WTC11 (cell line): ENCODE measurements around the gene DCUN1D5. TPM values are rescaled to one million over a fixed set of nuclear protein-coding genes. Genes with fewer than 3 reads are reported as not detected.

ENCODE experiments used
- ATAC-seq: fragments of 200-7000 bp; cut with Tn5 transposase; 2 replicates; pipeline ENCODE4 v1.10.0; 2021; ENCODE audit warnings: mild to moderate bottlenecking, moderate library complexity
- CTCF ChIA-PET: fragments of 300-600 bp; sonication (Branson Sonifier 250); formaldehyde crosslinking; loops from one replicate; lab custom pipeline; 2021; ENCODE audit warnings: antibody characterized with exemption; lab: Charles Lee
- POLR2A ChIA-PET: fragments of 350-600 bp; sonication (Branson Sonifier 250); formaldehyde crosslinking; loops from one replicate; lab custom pipeline; 2021; ENCODE audit warnings: antibody characterized with exemption; lab: Charles Lee
- DNase-seq: peaks from one replicate; pipeline ENCODE4 v3.0.0; 2021; ENCODE audit warnings: low spot score
- H3K27ac Mint-ChIP-seq: 2 replicates; pipeline ENCODE4 v1.8.0; 2021; ENCODE audit warnings: mixed read lengths
- H3K27me3 Mint-ChIP-seq: 2 replicates; pipeline ENCODE4 v1.8.0; 2021; ENCODE audit warnings: low read depth, mild to moderate bottlenecking, moderate library complexity, mixed read lengths
- H3K36me3 Mint-ChIP-seq: 2 replicates; pipeline ENCODE4 v1.8.0; 2021; ENCODE audit warnings: mixed read lengths
- H3K4me1 Mint-ChIP-seq: 2 replicates; pipeline ENCODE4 v1.8.0; 2022; ENCODE audit warnings: mixed read lengths
- H3K4me3 Mint-ChIP-seq: 2 replicates; pipeline ENCODE4 v1.8.0; 2021; ENCODE audit warnings: mild to moderate bottlenecking, moderate library complexity, mixed read lengths
- H3K9me3 Mint-ChIP-seq: 2 replicates; pipeline ENCODE4 v1.8.0; 2021; ENCODE audit warnings: mixed read lengths
- CREB1 ChIP-seq: sonication (generic); formaldehyde crosslinking; IDR thresholded peaks from 2 replicates; pipeline ENCODE4 v1.8.0; 2023; ENCODE audit warnings: mild to moderate bottlenecking, missing genetic modification reagents
- CTCF ChIP-seq: fragments of 200-600 bp; IDR thresholded peaks from 2 replicates; pipeline ENCODE4 v1.8.0; 2022; ENCODE audit warnings: antibody characterized with exemption
- E2F1 ChIP-seq: sonication (generic); formaldehyde crosslinking; IDR thresholded peaks from 2 replicates; pipeline ENCODE4 v1.8.0; 2022; ENCODE audit warnings: mild to moderate bottlenecking, missing genetic modification reagents
- ELF4 ChIP-seq: sonication (generic); formaldehyde crosslinking; IDR thresholded peaks from 2 replicates; pipeline ENCODE4 v1.8.1; 2022; ENCODE audit warnings: low read depth, mild to moderate bottlenecking, moderate library complexity, missing genetic modification reagents
- ESRRA ChIP-seq: sonication (generic); formaldehyde crosslinking; IDR thresholded peaks from 2 replicates; pipeline ENCODE4 v1.8.1; 2022; ENCODE audit warnings: mild to moderate bottlenecking, missing genetic modification reagents, borderline replicate concordance
- FOXP1 ChIP-seq: sonication (generic); formaldehyde crosslinking; IDR thresholded peaks from 2 replicates; pipeline ENCODE4 v1.8.0; 2022; ENCODE audit warnings: missing genetic modification reagents, mild to moderate bottlenecking, moderate library complexity, borderline replicate concordance
- GABPB1 ChIP-seq: sonication (generic); formaldehyde crosslinking; IDR thresholded peaks from 2 replicates; pipeline ENCODE4 v1.8.1; 2023; ENCODE audit warnings: mild to moderate bottlenecking, missing genetic modification reagents
- GRHL2 ChIP-seq: fragments of 250-450 bp; sonication (Bioruptor Pico); IDR thresholded peaks from 2 replicates; pipeline ENCODE4 v1.8.0; 2022; ENCODE audit warnings: mild to moderate bottlenecking, moderate library complexity; ENCODE audit not compliant: insufficient replicate concordance, severe bottlenecking
- MAX ChIP-seq: sonication (generic); formaldehyde crosslinking; IDR thresholded peaks from 2 replicates; pipeline ENCODE4 v1.8.0; 2022; ENCODE audit warnings: mild to moderate bottlenecking, missing genetic modification reagents
- NFATC4 ChIP-seq: fragments of 250-450 bp; sonication (Bioruptor Pico); IDR thresholded peaks from 2 replicates; pipeline ENCODE4 v1.9.0; 2021; ENCODE audit warnings: mild to moderate bottlenecking
- NR1H2 ChIP-seq: sonication (generic); formaldehyde crosslinking; IDR thresholded peaks from 2 replicates; pipeline ENCODE4 v1.9.0; 2021; ENCODE audit warnings: mild to moderate bottlenecking, moderate library complexity, missing genetic modification reagents
- SMAD4 ChIP-seq: sonication (generic); formaldehyde crosslinking; IDR thresholded peaks from 2 replicates; pipeline ENCODE4 v1.8.0; 2022; ENCODE audit warnings: mild to moderate bottlenecking, missing genetic modification reagents
- SOX15 ChIP-seq: fragments of 250-450 bp; sonication (Bioruptor Pico); IDR thresholded peaks from 2 replicates; pipeline ENCODE4 v1.9.0; 2021; ENCODE audit warnings: mild to moderate bottlenecking
- SP1 ChIP-seq: sonication (generic); formaldehyde crosslinking; conservative IDR thresholded peaks from 2 replicates; pipeline ENCODE4 v1.8.1; 2022; ENCODE audit warnings: missing genetic modification reagents
- USF1 ChIP-seq: sonication (generic); formaldehyde crosslinking; IDR thresholded peaks from 2 replicates; pipeline ENCODE4 v1.8.0; 2022; ENCODE audit warnings: mild to moderate bottlenecking, missing genetic modification reagents
- ZBTB21 ChIP-seq: sonication (generic); formaldehyde crosslinking; IDR thresholded peaks from 2 replicates; pipeline ENCODE4 v1.8.1; 2023; ENCODE audit warnings: mild to moderate bottlenecking, missing genetic modification reagents, borderline replicate concordance
- ZNF423 ChIP-seq: fragments of 250-450 bp; sonication (Bioruptor Pico); IDR thresholded peaks from 2 replicates; pipeline ENCODE4 v2.1.2; 2022; ENCODE audit warnings: mild to moderate bottlenecking, moderate library complexity
- total RNA-seq: library from RNA; stranded (reverse); gene quantifications from 3 replicates; pipeline ENCODE4 v1.2.3, GENCODE V29; 2021
- TF ChIP-seq, protein P1 (sequence below): fragments of 250-450 bp; sonication (Bioruptor Pico); IDR thresholded peaks from 2 replicates; pipeline ENCODE4 v2.1.2; 2022; ENCODE audit warnings: mild to moderate bottlenecking, moderate library complexity
- TF ChIP-seq, protein P2 (sequence below): sonication (generic); formaldehyde crosslinking; IDR thresholded peaks from 2 replicates; pipeline ENCODE4 v1.8.0; 2022; ENCODE audit warnings: mild to moderate bottlenecking, missing genetic modification reagents
- TF ChIP-seq, protein P3 (sequence below): fragments of 250-450 bp; sonication (Bioruptor Pico); IDR thresholded peaks from 2 replicates; pipeline ENCODE4 v1.9.0; 2021; ENCODE audit warnings: moderate library complexity, mild to moderate bottlenecking, inconsistent platforms, borderline replicate concordance
- TF ChIP-seq, protein P4 (sequence below): sonication (generic); formaldehyde crosslinking; IDR thresholded peaks from 2 replicates; pipeline ENCODE4 v1.8.1; 2023; ENCODE audit warnings: mild to moderate bottlenecking, missing genetic modification reagents

DCUN1D5 gene
- total RNA-seq, 1 experiment from 2014 or later, result 98.2 TPM

DNA sequence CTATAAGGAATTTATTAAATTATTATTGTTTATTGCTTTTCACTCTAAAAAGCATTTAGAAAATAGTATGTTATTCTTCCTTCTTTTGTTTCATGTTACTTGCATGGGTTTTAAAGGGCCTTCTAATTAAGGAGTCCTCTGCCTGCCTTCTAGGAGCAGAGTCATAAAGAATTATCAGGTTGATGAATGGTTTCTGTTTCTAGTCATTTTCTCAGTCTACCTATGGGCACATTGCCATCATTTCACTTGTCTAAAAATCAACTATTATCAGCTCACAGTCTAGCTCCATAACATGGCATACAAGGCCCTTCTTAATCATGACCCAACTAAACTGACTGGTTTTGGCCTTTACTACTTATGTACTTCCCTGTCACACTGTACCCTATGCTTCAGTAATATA is 33.5 kb upstream of the DCUN1D5 start (continued):
- no peak for TF ChIP-seq SMAD4
- TF ChIP-seq FOXP1 (CRISPR knock-in tag), result no peak
- TF ChIP-seq ESRRA (CRISPR knock-in tag), result no peak
- no peak for TF ChIP-seq E2F1 (CRISPR knock-in tag)
- TF ChIP-seq SOX15, result no peak
- TF ChIP-seq, protein P1, sequence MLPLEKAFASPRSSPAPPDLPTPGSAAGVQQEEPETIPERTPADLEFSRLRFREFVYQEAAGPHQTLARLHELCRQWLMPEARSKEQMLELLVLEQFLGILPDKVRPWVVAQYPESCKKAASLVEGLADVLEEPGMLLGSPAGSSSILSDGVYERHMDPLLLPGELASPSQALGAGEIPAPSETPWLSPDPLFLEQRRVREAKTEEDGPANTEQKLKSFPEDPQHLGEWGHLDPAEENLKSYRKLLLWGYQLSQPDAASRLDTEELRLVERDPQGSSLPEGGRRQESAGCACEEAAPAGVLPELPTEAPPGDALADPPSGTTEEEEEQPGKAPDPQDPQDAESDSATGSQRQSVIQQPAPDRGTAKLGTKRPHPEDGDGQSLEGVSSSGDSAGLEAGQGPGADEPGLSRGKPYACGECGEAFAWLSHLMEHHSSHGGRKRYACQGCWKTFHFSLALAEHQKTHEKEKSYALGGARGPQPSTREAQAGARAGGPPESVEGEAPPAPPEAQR (CRISPR knock-in tag), result no peak
- TF ChIP-seq CTCF, result no peak
- TF ChIP-seq, protein P2, sequence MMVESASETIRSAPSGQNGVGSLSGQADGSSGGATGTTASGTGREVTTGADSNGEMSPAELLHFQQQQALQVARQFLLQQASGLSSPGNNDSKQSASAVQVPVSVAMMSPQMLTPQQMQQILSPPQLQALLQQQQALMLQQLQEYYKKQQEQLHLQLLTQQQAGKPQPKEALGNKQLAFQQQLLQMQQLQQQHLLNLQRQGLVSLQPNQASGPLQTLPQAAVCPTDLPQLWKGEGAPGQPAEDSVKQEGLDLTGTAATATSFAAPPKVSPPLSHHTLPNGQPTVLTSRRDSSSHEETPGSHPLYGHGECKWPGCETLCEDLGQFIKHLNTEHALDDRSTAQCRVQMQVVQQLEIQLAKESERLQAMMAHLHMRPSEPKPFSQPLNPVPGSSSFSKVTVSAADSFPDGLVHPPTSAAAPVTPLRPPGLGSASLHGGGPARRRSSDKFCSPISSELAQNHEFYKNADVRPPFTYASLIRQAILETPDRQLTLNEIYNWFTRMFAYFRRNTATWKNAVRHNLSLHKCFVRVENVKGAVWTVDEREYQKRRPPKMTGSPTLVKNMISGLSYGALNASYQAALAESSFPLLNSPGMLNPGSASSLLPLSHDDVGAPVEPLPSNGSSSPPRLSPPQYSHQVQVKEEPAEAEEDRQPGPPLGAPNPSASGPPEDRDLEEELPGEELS (CRISPR knock-in tag), result no peak
- TF ChIP-seq, protein P3, sequence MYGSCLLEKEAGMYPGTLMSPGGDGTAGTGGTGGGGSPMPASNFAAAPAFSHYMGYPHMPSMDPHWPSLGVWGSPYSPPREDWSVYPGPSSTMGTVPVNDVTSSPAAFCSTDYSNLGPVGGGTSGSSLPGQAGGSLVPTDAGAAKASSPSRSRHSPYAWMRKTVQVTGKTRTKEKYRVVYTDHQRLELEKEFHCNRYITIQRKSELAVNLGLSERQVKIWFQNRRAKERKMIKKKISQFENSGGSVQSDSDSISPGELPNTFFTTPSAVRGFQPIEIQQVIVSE (CRISPR knock-in tag), result no peak
- TF ChIP-seq USF1 (CRISPR knock-in tag), result no peak
- TF ChIP-seq ZNF423 (CRISPR knock-in tag), result no peak
- no peak for TF ChIP-seq NFATC4 (CRISPR knock-in tag)

- ChIA-PET POLR2A (no interaction called here), CTCF (no interaction called here)
- no peak for DNase-seq
- H3K27ac Mint-ChIP-seq, result no peak overlapping the region
- no peak overlapping the region for H3K4me3 Mint-ChIP-seq
- peaks cover 5% of the 10 kb centered on the region; the same call in 1 of the 2 replicates for H3K4me1 Mint-ChIP-seq
- H3K27me3 Mint-ChIP-seq, result no peaks in the 10 kb centered on the region
- H3K36me3 Mint-ChIP-seq, result peaks cover 8% of the 10 kb centered on the region
- H3K9me3 Mint-ChIP-seq, result no peaks in the 10 kb centered on the region
- ATAC-seq, result no peak
- TF ChIP-seq GABPB1 (CRISPR knock-in tag) (no peak), SP1 (CRISPR knock-in tag) (no peak), GRHL2 (CRISPR knock-in tag) (no peak), CREB1 (CRISPR knock-in tag) (no peak), FOXP1 (CRISPR knock-in tag) (no peak), NR1H2 (no peak), ELF4 (CRISPR knock-in tag) (no peak), MAX (no peak), ZBTB21 (CRISPR knock-in tag) (no peak)
- TF ChIP-seq, protein P4, sequence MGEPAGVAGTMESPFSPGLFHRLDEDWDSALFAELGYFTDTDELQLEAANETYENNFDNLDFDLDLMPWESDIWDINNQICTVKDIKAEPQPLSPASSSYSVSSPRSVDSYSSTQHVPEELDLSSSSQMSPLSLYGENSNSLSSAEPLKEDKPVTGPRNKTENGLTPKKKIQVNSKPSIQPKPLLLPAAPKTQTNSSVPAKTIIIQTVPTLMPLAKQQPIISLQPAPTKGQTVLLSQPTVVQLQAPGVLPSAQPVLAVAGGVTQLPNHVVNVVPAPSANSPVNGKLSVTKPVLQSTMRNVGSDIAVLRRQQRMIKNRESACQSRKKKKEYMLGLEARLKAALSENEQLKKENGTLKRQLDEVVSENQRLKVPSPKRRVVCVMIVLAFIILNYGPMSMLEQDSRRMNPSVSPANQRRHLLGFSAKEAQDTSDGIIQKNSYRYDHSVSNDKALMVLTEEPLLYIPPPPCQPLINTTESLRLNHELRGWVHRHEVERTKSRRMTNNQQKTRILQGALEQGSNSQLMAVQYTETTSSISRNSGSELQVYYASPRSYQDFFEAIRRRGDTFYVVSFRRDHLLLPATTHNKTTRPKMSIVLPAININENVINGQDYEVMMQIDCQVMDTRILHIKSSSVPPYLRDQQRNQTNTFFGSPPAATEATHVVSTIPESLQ (CRISPR knock-in tag), result no peak
Observed at GRCh38 chr11:103114836-103115235, 22.9 kb upstream of the DCUN1D5 start.
